Naive B cell (primary cell): ENCODE results near the gene NDST1. TPM values are rescaled to one million over a fixed set of nuclear protein-coding genes. Genes with fewer than 3 reads are reported as not detected.
A peak's percentile ranks its signal among the peaks of the same experiment; 100 is the strongest.
"Not testable (repeated sequence)": the region's sequence is repeated elsewhere in the genome, so short reads cannot be mapped to it uniquely, and the experiment has no call there.

Source experiments
- ATAC-seq, 2 donors: fragments of 150-1000 bp; cut with Tn5 transposase; 2 replicates each; pipeline ENCODE4 v1.10.0; 2021; ENCODE audit warnings: low read depth in 2 of 2, mild to moderate bottlenecking in 2 of 2, moderate library complexity in 2 of 2
- DNase-seq: peaks from one replicate; pipeline ENCODE4 v3.0.0; 2022
- H3K27ac Mint-ChIP-seq, 6 donors: one replicate each; pipeline ENCODE4 v1.8.0; 2020 to 2022; ENCODE audit warnings: mild to moderate bottlenecking in 6 of 6, mixed read lengths in 6 of 6, moderate library complexity in 5 of 6, inconsistent platforms in 2 of 6
- H3K27me3 Mint-ChIP-seq, 3 donors: one replicate each; pipeline ENCODE4 v1.8.0; 2021 to 2022; ENCODE audit warnings: mixed read lengths in 3 of 3, mild to moderate bottlenecking in 1 of 3
- H3K36me3 Mint-ChIP-seq, 2 donors: one replicate each; pipeline ENCODE4 v1.8.0; 2020 to 2022; ENCODE audit warnings: mixed read lengths in 2 of 2, inconsistent platforms in 1 of 2, mild to moderate bottlenecking in 1 of 2
- H3K4me1 Mint-ChIP-seq, 3 donors: one replicate each; pipeline ENCODE4 v1.8.0; 2020 to 2022; ENCODE audit warnings: mixed read lengths in 3 of 3, inconsistent platforms in 1 of 3, mild to moderate bottlenecking in 1 of 3, moderate library complexity in 1 of 3
- H3K4me3 Mint-ChIP-seq, 8 donors: one replicate each; pipeline ENCODE4 v1.8.0; 2020 to 2022; ENCODE audit warnings: mild to moderate bottlenecking in 8 of 8, mixed read lengths in 8 of 8, moderate library complexity in 8 of 8, inconsistent platforms in 2 of 8
- H3K9me3 Mint-ChIP-seq, 7 donors: one replicate each; pipeline ENCODE4 v1.8.0; 2020 to 2022; ENCODE audit warnings: mixed read lengths in 7 of 7, mild to moderate bottlenecking in 5 of 7, inconsistent platforms in 2 of 7, moderate library complexity in 1 of 7
- polyA plus RNA-seq, 6 donors: library from polyadenylated mRNA; unstranded; fragments of 300-500 nt; fragmentation: Illumina TruSeq; gene quantifications; one replicate each; pipeline ENCODE4 v1.2.3, GENCODE V29; 2021; ENCODE audit warnings: low read depth in 6 of 6

NDST1 gene
- polyA plus RNA-seq, 6 donors from 2014 or later = 0.38 to 1.8 (median 0.73) TPM

- Mint-ChIP-seq H3K4me3 (no peak overlapping the region), H3K27ac (no peak overlapping the region), H3K36me3 (no peaks in the 10 kb centered on the region), H3K27me3 (no peaks in the 10 kb centered on the region), H3K4me1 (peaks cover 6 to 17% (median 7%) of the 10 kb centered on the region in 3 donors), H3K9me3 (no peaks in the 10 kb centered on the region)
- no peak for DNase-seq
- no peak for ATAC-seq
Observed at GRCh38 chr5:150516011-150516410, 8.1 kb downstream of the NDST1 start.

DNA sequence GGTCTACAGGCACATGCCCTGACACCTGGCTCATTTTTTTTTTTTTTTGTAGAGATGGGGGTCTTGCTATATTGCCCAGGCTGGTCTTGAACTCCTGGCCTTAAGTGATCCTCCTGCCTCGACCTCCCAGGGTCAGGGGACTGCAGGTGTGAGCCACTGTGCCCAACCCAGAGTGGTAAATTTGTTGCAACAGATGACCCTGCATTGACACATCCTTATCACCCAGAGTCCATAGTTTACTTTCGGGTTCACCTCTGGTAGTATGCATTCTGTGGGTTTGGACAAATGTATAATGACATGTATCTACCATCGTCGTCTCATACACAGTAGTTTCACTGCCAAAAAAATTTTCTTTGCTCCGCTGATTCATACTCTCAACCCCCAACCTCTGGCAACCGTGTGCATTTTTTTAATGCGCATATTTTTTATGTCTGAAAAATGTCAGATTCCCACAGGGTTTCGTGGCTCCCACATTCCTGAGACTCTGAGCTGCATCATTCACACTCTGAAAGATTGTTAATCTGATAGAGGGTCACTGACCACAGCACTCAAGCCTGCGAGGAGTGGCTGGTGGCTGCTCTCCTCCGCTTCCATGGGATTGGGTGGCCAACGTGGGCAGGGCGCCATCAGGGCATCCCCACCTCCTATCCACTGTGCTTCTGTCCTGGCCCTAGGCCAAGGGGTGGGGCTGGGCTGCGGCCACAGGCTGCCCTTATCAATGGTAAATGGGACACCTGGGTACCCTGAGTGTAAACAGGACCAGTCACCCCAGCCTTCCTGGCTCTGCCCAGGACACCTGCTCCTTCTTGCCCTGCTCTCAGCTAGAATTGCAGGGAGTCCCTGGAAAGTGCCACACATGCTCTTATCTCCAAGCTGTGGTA, 9.6 kb downstream of the NDST1 start:
- Mint-ChIP-seq H3K9me3 (no peaks in the 10 kb centered on the region), H3K36me3 (no peaks in the 10 kb centered on the region), H3K4me1 (peaks cover 5 to 10% (median 6%) of the 10 kb centered on the region in 3 donors), H3K27me3 (no peaks in the 10 kb centered on the region), H3K4me3 (no peak overlapping the region), H3K27ac (no peak overlapping the region)
- ATAC-seq (no peak), DNase-seq (no peak)

DNA sequence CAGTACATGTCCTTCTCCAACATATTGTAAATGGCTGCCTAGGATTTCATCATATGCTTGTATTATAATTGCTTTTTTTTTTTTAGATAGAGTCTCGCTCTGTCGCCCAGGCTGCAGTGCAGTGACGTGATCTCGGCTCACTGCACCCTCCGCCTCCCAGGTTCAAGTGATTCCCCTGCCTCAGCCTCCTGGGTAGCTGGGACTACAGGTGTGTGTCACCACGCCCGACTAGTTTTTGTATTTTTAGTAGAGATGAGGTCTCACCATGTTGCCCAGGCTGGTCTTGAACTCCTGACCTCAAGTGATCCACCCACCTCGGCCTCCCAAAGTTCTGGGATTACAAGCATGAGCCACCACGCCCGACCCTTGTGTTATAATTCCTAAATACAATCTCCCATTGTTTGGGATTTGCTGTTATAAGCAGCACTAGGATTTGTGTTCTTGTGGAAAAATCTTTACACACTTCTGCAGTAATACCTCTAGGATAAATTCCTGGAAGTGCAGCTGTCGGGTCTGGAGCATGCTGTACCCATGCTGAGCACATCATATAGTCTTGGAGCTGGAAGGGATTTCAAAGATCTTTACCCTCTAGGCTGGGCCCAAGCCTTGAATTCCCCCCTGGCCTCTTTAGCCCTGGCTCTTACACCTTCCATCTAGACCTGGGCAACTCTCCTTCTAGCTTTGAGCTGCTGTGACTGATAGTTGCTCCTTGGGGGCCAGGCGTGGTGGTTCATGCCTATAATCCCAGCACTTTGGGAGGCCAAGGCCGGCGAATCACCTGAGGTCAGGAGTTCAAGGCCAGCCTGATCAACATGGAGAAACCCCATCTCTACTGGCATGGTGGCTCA, 11.0 kb downstream of the NDST1 start:
- not testable (repeated sequence) for ATAC-seq, H3K4me3 Mint-ChIP-seq, H3K4me1 Mint-ChIP-seq, H3K9me3 Mint-ChIP-seq, H3K27me3 Mint-ChIP-seq, H3K36me3 Mint-ChIP-seq, DNase-seq
- H3K27ac Mint-ChIP-seq = peak overlapping the region in 1 of 6 donors; percentile 61

DNA sequence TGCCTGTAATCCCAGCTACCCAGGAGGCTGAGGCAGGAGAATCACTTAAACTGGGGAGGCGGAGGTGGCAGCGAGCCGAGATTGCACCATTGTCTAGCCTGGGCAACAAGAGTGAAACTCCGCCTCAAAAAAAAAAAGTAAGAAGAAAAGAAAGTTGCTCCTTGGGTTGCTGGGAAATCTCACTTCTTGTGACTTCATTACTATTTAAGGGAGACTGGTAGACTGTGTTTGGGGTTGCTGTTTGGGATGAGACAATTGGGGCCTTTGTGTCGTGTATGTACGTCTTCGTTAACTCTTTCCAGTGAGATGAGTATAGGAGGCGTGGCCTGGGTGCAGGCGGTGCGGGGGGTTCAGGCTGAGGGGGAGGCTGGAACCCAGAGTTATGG, 11.6 kb downstream of the NDST1 start:
- peak overlapping the region in 1 of 8 donors; percentile 56 for H3K4me3 Mint-ChIP-seq
- no peak for ATAC-seq
- H3K4me1 Mint-ChIP-seq = peaks cover 3 to 10% (median 6%) of the 10 kb centered on the region in 3 donors
- no peaks in the 10 kb centered on the region for H3K9me3 Mint-ChIP-seq
- no peaks in the 10 kb centered on the region for H3K27me3 Mint-ChIP-seq
- H3K36me3 Mint-ChIP-seq = no peaks in the 10 kb centered on the region
- DNase-seq = no peak
- H3K27ac Mint-ChIP-seq = peak overlapping the region in 1 of 6 donors; percentile 36

GRCh38 chr5:150519978-150520377, 12.0 kb downstream of the NDST1 start:
- Mint-ChIP-seq H3K27me3 (no peaks in the 10 kb centered on the region), H3K4me1 (peaks cover 3 to 10% (median 6%) of the 10 kb centered on the region in 3 donors), H3K27ac (no peak overlapping the region), H3K9me3 (no peaks in the 10 kb centered on the region), H3K36me3 (no peaks in the 10 kb centered on the region), H3K4me3 (peak overlapping the region in 1 of 8 donors; percentile 56)
- ATAC-seq (no peak), DNase-seq (no peak)

DNA sequence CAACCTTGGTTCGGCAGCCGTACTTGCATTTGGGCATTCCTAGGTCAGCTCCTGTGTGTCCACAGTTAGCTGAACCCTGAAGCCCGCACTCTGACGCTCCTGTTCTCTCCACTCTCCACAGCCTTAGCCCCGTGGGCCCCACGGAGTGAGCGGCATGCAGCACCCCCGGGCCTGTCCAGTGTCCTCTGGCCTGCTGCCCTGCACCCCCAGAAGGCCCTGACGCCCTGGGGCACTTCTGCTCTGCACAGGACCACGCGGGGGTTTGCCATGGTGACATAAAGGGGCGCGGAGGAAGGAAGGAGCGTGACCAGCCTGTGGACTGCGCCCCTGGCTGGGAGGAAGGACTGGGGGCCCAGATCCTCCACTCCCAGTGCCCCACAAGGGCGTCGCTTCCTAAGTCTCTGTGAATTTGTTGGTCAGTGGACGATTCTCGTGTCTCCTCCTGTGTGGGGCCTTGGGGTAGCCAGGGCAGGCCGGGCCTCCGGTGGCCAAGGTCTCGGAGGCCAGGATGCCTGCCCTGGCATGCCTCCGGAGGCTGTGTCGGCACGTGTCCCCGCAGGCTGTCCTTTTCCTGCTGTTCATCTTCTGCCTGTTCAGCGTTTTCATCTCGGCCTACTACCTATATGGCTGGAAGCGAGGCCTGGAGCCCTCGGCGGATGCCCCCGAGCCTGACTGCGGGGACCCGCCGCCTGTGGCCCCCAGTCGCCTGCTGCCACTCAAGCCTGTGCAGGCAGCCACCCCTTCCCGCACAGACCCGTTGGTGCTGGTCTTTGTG, 13.0 kb downstream of the NDST1 start:
- Mint-ChIP-seq H3K9me3 (no peaks in the 10 kb centered on the region), H3K27me3 (no peaks in the 10 kb centered on the region), H3K36me3 (no peaks in the 10 kb centered on the region), H3K4me1 (peaks cover 3 to 10% (median 6%) of the 10 kb centered on the region in 3 donors), H3K4me3 (no peak overlapping the region), H3K27ac (no peak overlapping the region)
- ATAC-seq (no peak), DNase-seq (no peak)

GRCh38 chr5:150521522-150521817, 13.5 kb downstream of the NDST1 start:
- H3K27me3 Mint-ChIP-seq = no peaks in the 10 kb centered on the region
- H3K9me3 Mint-ChIP-seq = no peaks in the 10 kb centered on the region
- H3K36me3 Mint-ChIP-seq = no peaks in the 10 kb centered on the region
- no peak overlapping the region for H3K4me3 Mint-ChIP-seq
- DNase-seq (no peak), ATAC-seq (no peak)
- no peak overlapping the region for H3K27ac Mint-ChIP-seq
- peaks cover 3 to 10% (median 6%) of the 10 kb centered on the region in 3 donors for H3K4me1 Mint-ChIP-seq

DNA sequence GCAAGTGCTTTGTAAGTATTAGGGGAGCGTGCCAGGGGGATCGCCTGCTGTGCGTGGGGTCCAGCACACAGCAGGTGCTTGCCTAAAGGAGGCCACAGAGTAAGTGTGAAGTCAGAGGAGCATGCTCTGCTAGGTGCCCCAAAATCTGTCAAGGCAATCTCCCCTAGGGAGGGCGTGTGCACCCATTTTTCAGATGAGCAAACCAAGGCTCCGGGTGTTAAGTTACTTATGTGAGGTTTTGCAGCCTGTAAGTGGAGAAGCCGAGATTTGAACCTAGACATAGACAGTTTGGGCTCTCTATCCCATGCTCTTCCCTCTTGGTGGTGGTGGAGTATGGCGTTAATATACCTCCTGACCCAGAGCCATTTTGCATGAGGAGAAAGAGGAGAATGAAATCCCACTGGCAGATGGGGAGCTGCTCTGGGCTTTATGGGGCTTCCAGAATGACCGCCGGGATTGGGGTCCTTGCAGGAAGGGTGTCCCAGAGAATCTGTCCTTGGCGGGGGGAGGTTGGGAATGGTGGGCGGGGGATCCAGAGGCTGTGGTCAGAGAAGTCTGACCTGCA, 14.1 kb downstream of the NDST1 start:
- ATAC-seq = no peak
- H3K4me3 Mint-ChIP-seq = no peak overlapping the region
- peaks cover 3 to 10% (median 6%) of the 10 kb centered on the region in 3 donors for H3K4me1 Mint-ChIP-seq
- no peaks in the 10 kb centered on the region for H3K36me3 Mint-ChIP-seq
- no peaks in the 10 kb centered on the region for H3K9me3 Mint-ChIP-seq
- H3K27me3 Mint-ChIP-seq = no peaks in the 10 kb centered on the region
- no peak for DNase-seq
- H3K27ac Mint-ChIP-seq = peak overlapping the region in 1 of 6 donors; percentile 65

DNA sequence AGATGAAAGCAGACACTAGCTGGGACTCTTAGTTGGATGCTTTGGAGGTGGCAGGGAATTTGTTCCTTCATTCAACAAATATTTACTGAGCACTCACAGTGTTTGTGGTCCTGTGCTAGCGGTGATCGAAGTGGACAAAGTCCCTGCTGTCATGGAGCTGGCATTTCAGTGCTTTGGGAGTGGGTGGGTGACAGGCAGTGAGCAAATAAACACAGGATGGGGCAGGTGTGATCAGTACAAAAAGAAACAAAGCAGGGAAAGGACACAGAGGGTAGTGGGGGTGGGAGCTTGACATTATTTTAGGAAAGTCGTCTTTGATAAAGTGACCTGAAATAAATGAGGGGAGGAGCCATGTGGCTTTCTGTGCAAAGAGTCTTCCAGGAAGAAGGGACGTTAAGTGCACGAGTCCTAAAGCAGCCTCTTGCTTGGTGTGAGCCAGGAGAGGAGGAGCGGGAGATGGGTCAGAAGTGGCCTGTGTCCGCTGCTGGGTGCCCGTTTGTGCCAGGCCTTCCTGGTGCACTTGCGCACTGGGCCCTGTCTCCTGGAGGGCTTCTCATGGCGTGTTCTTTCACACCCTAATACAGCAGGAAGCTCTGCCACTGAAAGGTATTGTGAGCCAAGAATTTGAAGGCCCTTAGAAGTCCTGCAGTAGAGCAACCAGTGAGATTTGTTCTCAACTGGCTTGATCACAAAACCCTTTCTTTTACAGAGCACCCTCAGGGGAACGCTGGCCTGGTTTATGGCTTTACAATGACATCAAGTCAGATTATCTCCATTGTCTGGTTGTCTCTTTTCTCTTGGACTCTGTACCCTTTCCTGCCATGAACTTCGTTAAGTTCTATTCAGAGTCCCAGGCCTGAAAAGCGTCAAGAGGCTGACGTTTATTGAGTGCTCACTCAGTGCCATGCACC, 14.8 kb downstream of the NDST1 start:
- ATAC-seq (no peak), DNase-seq (no peak)
- no peak overlapping the region for H3K4me3 Mint-ChIP-seq
- peaks cover 3 to 10% (median 6%) of the 10 kb centered on the region in 3 donors for H3K4me1 Mint-ChIP-seq
- no peaks in the 10 kb centered on the region for H3K36me3 Mint-ChIP-seq
- no peaks in the 10 kb centered on the region for H3K27me3 Mint-ChIP-seq
- no peaks in the 10 kb centered on the region for H3K9me3 Mint-ChIP-seq
- H3K27ac Mint-ChIP-seq = peak overlapping the region in 1 of 6 donors; percentile 49

GRCh38 chr5:150523472-150524350, 15.8 kb downstream of the NDST1 start:
- no peak overlapping the region for H3K4me3 Mint-ChIP-seq
- no peaks in the 10 kb centered on the region for H3K36me3 Mint-ChIP-seq
- DNase-seq (peak; percentile 39), ATAC-seq (peak; percentile 40 to 73)
- H3K27me3 Mint-ChIP-seq = no peaks in the 10 kb centered on the region
- no peaks in the 10 kb centered on the region for H3K9me3 Mint-ChIP-seq
- H3K4me1 Mint-ChIP-seq = peaks cover 0 to 5% (median under 1%) of the 10 kb centered on the region in 3 donors
- H3K27ac Mint-ChIP-seq = no peak overlapping the region

- Mint-ChIP-seq H3K4me3 (no peak overlapping the region), H3K36me3 (no peaks in the 10 kb centered on the region), H3K27me3 (no peaks in the 10 kb centered on the region), H3K9me3 (no peaks in the 10 kb centered on the region), H3K4me1 (no peaks in the 10 kb centered on the region), H3K27ac (no peak overlapping the region)
- DNase-seq = no peak
- ATAC-seq = no peak
Observed at GRCh38 chr5:150525163-150525562, 17.2 kb downstream of the NDST1 start.

DNA sequence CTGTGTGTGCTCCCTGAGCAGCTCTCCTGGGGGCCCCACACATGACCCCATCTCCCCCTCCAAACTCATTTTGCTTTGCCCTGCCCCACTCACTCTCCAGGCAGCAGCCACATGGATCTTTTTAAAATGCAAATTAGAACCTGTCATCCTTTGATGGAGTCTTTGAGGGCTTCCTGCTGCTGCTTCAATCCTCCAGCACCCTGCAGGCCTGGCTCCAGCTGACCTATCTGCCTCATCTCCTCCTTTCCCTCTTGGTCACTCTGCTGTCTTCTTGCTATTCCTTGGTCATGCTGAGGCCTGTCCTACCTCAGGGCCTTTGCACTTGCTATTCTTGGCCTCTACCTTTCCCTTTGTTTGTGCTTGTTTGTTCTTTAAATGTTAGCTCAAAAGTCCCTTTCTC, 17.9 kb downstream of the NDST1 start:
- Mint-ChIP-seq H3K4me1 (no peaks in the 10 kb centered on the region), H3K36me3 (no peaks in the 10 kb centered on the region), H3K9me3 (no peaks in the 10 kb centered on the region), H3K27me3 (no peaks in the 10 kb centered on the region), H3K27ac (peak overlapping the region in 1 of 6 donors; percentile 16), H3K4me3 (no peak overlapping the region)
- DNase-seq (no peak), ATAC-seq (no peak)
